ENCODE data around the gene DNER.

DNER gene

DNA sequence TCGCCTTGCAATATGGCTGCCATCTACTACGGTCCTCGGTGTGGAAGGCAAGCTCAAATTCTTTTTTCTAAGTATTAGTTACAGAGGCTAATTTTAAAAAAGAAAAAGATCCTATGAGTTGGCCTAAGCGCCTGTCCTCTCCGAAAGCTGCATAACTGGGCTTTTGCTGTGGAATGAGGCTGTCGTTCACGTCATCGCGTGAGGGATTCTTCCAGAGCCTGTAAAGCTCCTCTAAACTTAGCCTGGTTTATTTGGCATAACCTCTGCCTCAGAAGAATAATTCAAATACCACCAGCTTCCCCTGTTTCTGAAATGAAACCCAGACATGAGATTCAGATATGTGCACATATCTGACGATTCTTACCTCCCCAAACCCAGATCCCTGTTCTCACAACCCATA lies 187.4 kb downstream of the DNER start:
- TF ChIP-seq, protein P1, sequence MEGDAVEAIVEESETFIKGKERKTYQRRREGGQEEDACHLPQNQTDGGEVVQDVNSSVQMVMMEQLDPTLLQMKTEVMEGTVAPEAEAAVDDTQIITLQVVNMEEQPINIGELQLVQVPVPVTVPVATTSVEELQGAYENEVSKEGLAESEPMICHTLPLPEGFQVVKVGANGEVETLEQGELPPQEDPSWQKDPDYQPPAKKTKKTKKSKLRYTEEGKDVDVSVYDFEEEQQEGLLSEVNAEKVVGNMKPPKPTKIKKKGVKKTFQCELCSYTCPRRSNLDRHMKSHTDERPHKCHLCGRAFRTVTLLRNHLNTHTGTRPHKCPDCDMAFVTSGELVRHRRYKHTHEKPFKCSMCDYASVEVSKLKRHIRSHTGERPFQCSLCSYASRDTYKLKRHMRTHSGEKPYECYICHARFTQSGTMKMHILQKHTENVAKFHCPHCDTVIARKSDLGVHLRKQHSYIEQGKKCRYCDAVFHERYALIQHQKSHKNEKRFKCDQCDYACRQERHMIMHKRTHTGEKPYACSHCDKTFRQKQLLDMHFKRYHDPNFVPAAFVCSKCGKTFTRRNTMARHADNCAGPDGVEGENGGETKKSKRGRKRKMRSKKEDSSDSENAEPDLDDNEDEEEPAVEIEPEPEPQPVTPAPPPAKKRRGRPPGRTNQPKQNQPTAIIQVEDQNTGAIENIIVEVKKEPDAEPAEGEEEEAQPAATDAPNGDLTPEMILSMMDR (conservative IDR thresholded peaks at IDR 0.05; ENCODE audit: low read depth, low read length), result no peak
- H3K4me3 ChIP-seq (ENCODE audit: low read depth, low read length), result no peak overlapping the region
- DNase-seq (ENCODE audit: low read depth), result no peak

DNA sequence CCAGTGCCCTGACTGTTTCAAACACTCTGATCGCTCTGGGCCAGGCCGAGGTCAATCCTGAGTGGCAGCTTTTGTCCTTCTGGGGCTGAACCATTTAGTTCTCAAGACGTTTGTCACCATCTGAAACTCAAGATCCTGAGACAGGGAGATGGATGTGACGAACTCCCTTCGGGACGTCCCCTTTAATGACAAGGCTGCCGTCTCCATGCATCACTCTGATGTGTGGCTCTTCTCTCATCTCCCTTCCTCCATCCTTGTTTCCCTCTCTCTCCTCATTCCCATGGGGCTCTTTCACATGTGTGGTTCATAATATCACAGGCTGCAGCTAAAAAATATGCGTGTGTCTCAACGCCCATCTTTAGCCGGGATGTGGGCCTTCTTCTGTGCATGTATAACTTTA lies 189.6 kb downstream of the DNER start:
- TF ChIP-seq, protein P1 (conservative IDR thresholded peaks at IDR 0.05; ENCODE audit: low read depth, low read length), result no peak
- H3K4me3 ChIP-seq (ENCODE audit: low read depth, low read length), result no peak overlapping the region
- DNase-seq (ENCODE audit: low read depth), result no peak

DNA sequence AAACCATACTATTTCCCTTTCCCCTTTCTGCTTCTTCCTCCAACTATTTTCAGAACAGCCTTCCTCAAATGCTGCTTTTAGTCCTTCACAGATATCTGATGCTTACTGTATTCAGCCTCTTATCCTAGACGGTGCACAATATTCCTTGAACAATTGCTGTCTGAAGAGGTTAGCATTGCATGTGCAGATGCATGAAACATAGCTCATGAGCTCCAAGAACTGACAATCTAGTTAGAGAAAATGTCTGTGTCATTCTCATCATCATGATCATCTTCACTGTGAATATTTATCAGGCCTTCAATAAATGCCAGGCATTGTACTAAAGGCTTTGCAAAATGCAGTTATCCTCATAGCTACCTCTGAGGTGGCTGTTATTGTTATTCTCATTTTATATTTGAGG lies 190.7 kb downstream of the DNER start:
- DNase-seq (ENCODE audit: low read depth), result no peak
- TF ChIP-seq, protein P1 (conservative IDR thresholded peaks at IDR 0.05; ENCODE audit: low read depth, low read length), result no peak
- H3K4me3 ChIP-seq (ENCODE audit: low read depth, low read length), result no peak overlapping the region

DNA sequence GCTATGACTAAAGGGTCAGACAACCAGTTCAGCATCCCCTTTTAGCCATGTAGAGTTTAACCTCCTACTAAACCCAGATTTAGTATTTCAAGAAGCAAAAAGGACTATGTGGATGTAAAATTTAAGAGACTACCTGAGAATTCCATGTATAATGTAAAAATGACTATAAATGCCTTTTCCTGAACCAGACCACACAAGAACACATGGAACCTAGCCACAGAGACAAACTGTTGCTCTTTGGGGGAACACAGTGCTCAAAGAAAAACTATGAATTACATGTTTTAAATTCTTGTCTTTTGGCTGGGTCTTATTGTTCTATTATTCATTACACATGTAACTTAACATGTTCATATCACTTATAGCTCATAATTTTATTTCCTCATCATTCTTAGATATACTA lies 192.8 kb downstream of the DNER start:
- TF ChIP-seq, protein P1 (conservative IDR thresholded peaks at IDR 0.05; ENCODE audit: low read depth, low read length), result no peak
- DNase-seq (ENCODE audit: low read depth), result no peak
- H3K4me3 ChIP-seq (ENCODE audit: low read depth, low read length), result no peak overlapping the region

DNA sequence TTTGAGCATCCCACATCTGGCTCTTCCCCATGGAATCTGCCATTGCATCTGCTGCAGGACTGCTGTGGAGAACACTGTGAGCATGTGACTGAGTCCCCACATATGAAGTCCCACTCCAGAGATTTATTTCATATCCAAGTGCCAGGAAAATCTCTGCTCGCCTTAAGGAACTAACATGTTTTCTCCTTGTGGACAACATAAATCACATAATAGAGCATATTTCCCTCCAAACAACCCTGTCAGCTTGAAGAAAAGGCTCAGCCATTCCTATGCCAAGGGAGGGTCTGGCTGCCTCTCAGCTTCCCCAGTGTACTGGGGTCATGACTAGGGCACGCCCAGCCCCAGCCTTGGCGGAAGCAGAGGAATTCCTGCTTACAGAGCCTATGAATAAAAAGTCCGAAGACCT lies 193.7 kb downstream of the DNER start:
- no peak overlapping the region for H3K4me3 ChIP-seq (ENCODE audit: low read depth, low read length)
- TF ChIP-seq, protein P1 (conservative IDR thresholded peaks at IDR 0.05; ENCODE audit: low read depth, low read length), result no peak
- no peak for DNase-seq (ENCODE audit: low read depth)

DNA sequence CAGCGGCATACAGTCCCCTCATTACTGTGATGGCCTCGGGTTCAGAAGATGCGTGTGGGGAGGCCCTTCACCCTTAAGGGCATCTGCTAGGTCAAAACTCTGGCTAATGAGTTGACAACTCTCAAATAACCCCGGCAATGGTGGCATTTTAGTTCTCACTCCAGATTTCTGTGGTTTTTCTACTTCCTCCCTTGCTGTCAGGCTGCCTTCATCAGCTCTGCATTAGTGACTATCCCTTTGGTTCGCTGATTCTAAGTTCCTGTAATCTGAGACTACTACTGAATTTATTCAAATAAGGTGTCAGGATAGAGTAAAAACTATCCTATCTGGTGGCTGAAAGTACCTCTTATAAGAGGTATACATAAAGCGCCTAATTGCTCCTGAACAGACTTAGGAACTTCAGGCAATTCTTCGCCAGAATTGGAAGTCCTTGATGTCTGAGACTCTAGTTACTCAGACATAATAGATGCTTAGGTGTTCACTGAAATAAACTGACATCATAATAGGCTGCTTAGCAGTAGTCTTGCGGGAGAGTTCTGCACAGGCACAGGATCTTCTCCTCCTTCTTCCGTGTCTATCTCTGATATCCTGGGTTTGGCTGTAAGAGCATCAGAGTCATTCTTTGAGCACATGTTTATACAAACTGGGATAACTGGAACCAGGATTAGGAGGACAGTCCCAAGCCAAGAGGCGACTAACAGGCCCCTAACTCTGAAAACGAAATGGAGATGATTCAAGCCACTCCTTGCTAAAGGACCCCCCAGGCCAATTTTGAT lies 194.5 kb downstream of the DNER start:
- DNase-seq (ENCODE audit: low read depth), result peak; percentile 46
- TF ChIP-seq, protein P1 (conservative IDR thresholded peaks at IDR 0.05; ENCODE audit: low read depth, low read length), result no peak
- H3K4me3 ChIP-seq (ENCODE audit: low read depth, low read length), result no peak overlapping the region

DNA sequence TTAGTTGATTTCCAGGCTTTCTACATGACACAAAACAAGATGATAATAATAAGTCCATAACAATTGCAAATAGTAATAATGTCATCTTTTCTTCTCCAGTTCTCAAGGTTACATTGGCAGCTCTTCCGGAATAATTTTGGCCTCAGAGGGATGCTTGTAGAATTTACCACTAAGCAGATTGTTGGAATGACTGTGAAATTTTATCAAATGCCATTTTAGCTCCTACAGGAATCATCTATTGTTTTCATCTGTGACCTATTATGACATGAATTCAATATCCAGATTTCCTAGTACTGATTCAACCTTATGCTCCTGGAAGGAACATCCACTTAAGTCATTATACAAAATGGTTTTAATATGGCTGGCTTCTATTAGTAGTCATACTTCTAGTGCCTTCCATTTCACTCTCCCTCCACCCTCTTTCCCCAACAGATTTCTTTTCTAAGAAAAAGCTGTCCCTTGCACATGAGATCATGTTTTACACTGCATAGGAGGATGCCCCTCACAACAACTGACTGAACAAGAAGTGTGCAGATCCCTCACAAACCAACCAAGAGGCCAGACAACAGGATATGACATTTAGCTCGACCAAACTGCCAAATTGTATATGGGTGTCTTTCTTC lies 200.0 kb downstream of the DNER start:
- TF ChIP-seq, protein P1 (conservative IDR thresholded peaks at IDR 0.05; ENCODE audit: low read depth, low read length), result no peak
- H3K4me3 ChIP-seq (ENCODE audit: low read depth, low read length), result no peak overlapping the region
- no peak for DNase-seq (ENCODE audit: low read depth)

All from choroid plexus epithelial cell (primary cell).